Right lung (tissue), 10 donors: Measurements from ENCODE around the gene TMEM38A. TPM values are rescaled to one million over a fixed set of nuclear protein-coding genes. Genes with fewer than 3 reads are reported as not detected.
A peak's percentile ranks its signal among the peaks of the same experiment; 100 is the strongest.

ENCODE experiments used
- DNase-seq, 2 donors: peaks; one replicate each; pipeline ENCODE4 v3.0.0-alpha.2; 2013
- long read RNA-seq, 8 donors: transcript quantifications; one replicate each; lab custom pipeline, GENCODE V29; 2026
- polyA plus RNA-seq, 5 donors: library from polyadenylated mRNA; unstranded; fragments of 120-200 nt; gene quantifications; one replicate each; pipeline versions ENCODE4 v1.2.1 to v1.2.3, GENCODE V29; 2013; ENCODE audit warnings: inconsistent platforms in 1 of 5, low replicate concordance in 1 of 5; ENCODE audit not compliant: insufficient read length in 5 of 5, insufficient read depth in 1 of 5

The TMEM38A gene, protein sequence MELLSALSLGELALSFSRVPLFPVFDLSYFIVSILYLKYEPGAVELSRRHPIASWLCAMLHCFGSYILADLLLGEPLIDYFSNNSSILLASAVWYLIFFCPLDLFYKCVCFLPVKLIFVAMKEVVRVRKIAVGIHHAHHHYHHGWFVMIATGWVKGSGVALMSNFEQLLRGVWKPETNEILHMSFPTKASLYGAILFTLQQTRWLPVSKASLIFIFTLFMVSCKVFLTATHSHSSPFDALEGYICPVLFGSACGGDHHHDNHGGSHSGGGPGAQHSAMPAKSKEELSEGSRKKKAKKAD
- 1 to 10 TPM; 3.2 to 8.9 (median 3.8) TPM for polyA plus RNA-seq
- long read RNA-seq, donor 1, partial matches to known transcripts = 0 of 3 reads
- long read RNA-seq, donor 1, other reads (novel, unspliced or antisense) = 0 of 3 reads
- long read RNA-seq, donor 2 = 0 reads
- long read RNA-seq, donor 3, partial matches to known transcripts = 0 of 2 reads
- long read RNA-seq, donor 3, other reads (novel, unspliced or antisense) = 0 of 2 reads
- long read RNA-seq, donor 4, partial matches to known transcripts = 123 of 124 reads
- long read RNA-seq, donor 4, other reads (novel, unspliced or antisense) = 0 of 124 reads
- long read RNA-seq, donor 5, partial matches to known transcripts = 0 of 1 reads
- long read RNA-seq, donor 5, other reads (novel, unspliced or antisense) = 0 of 1 reads
- long read RNA-seq, donor 6, partial matches to known transcripts = 0 of 4 reads
- long read RNA-seq, donor 6, other reads (novel, unspliced or antisense) = 0 of 4 reads
- long read RNA-seq, donor 7 = 0 reads
- long read RNA-seq, donor 8 = 0 reads

DNA sequence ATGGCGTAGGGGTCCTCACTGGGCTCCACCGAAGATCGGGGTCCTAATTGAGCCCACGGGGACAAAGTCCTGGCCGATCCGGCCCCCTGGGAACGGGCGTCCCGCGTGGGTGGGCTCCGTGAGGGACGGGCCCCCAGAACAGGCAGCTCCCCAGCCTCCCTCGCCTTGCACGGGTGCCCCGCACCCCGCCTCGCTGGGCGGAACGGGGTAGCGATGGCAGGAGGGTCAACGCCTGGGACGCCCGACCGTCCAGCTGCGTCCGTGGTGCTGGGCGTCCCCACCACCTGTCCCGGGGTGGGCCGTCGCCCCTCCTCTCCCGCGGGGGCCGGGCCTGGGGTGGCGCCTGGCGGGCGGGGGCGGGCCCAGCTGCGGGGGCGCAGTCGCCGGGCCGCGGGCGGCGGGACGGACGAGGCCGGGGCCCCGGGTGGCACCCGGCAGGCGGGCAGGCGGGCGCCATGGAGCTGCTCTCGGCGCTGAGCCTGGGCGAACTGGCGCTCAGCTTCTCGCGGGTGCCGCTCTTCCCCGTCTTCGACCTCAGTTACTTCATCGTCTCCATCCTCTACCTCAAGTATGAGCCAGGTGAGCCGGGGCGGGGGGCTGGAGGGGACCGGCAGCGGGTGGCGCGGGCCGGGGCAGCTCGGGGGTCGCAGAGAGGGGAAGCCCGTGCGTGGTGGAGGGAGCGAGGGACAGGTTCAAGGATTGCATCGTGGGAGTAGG is at the start of gene TMEM38A:
Gene TMEM38A (plus strand): TSS at position 377 of the 717 bp plus-strand sequence. CDS start 79 bp downstream, at position 456.
- no peak for DNase-seq

DNA sequence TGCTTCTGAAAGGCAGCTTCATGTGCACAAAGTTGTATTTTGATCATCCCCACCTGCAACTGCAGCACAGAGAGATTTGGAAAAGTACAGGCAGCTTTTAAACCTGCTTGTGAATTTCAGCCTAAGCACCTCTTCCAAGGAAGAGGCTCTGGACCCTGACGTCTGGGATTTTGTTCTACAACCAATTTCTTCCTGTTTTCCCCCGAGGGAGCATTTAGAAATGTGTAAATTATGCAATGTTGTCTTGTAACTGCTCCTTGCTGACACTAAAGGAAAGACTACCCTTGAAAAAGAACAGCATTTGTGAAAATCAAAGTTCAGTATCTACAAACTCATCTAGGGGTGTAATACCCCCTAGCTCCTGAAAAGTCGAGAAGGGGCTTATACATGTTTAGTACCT is 48.3 kb upstream of the TMEM38A start:
- DNase-seq = no peak

DNA sequence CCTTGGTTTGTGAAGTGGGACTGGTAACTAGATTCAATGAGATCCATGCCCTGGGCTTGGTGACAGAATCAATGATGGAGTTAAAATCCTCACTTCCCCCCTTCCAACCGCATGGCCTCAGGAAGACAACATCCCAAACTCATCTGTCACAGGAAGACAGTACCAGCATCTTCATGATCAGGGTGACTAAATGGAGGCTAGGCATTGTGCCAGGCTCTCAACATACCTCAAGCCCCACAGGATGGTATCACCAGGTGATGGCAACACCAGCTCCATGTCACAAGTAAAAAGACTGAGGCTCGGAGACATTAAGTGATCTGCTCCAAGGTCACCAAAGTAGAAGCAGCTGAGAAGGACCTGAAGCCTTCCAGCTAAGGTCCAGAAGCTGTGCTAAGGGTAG is 47.1 kb upstream of the TMEM38A start:
- DNase-seq = no peak

DNA sequence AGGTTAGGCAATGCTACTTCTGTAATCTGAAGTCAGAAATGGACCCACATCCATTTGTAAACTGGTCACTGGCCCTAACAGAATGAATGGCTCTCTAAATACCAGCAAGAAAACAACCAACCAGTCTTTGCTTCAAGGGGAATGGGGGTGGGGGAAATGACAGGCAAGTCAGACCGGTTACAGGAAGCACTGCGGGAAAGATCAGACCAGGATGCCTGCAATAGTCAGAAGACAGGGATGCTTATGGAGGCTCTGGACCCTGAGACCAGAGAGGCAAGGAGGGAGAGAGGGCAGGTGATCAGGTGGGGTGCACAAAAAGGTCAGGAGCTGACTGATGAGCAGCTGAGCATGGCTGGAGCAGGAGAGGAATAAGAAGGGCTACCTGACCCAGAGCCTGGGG is 46.0 kb upstream of the TMEM38A start:
- no peak for DNase-seq

DNA sequence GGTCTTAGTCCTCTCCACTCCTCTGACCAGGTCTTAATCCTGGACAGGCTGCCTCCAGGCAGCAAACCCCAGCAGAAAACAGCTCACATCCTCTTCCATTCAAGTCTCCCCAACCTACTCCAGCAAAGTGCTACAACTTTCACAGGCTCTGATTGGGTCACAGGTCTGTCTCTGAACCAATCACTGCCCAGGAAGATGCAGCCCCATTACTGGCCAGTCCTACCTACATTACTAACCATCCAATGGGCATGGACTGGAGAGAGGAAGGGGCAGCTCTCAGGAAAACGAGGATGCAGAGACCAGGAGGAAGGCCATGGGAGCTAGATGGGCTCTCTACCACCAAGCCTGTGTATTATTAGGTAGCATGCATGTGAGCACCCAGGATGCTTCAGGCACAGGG is 45.1 kb upstream of the TMEM38A start:
- DNase-seq = no peak

DNA sequence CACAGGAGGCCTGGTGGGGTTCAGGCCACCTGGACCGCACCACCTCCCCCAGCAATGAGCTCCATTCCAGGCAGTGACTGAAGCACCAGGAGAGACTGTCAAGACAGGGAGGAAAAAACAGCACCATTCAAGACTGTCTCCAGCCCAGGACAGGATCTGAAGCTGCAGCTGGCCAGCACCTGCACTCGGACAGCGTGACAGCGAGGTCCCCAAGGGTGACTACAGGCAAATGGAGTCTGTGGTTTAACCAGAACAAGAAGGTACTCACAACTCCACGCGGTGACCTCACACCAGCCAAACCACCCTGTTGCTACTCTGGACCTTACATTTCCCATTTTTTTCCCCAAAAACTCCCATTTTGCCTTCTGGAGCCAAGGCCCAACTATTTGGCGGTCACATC is 42.7 kb upstream of the TMEM38A start:
- DNase-seq = no peak

DNA sequence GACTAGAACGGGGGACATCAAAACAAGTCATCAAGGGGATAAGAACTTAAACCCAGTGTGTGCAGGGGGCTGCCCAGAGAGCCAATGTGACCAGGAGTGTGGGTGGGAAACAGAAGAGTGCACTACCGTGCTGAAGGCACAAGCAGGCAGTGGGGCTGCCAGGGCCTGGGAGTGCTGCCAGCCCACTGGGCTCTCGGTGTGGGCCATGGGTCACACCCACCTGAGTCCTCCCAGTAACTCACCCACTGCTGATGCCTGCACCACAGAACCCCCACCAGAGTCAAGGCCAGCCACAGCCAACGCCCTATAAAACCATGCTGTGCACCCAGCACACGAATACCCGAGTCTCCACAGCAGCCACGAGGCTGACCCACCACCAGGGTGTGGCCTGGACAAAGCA is 41.5 kb upstream of the TMEM38A start:
- DNase-seq = no peak

DNA sequence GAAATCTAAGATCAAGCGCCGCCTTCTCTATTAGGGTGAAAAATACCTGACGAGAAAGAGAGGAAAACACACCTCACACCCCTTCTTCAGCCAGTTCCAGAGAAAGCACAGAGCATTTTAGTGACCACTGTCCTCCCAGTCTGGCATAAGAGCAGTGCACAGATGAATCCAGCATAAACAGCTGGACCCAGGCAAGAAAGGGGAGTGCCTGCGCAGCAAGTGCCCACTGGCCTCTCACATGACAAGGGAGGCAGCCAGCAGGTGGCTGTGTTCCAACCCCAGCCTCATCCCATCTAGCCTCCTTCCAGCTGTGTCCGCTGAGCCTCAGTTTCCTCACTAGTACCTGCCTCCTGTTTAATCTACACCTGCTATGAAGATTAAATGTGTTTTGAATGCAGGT is 40.9 kb upstream of the TMEM38A start:
- no peak for DNase-seq

DNA sequence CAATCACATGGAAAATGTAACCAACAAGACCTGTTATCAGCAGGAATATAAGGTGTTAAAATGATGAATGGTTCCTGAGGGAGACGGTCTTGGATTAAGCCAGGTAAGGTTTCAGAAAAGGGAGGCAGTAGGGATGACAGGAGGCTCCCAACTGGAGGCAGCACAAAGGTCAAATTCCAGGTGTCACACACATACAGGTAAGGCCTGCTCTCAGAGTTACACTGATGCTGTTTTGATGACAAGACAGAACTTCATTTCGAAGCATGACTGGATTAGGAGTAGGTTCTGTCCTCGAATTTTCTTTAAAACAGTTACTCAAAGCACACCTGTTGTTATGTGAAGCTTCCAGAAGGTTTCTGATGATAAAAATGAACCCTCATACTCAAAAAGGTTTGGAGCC is 40.4 kb upstream of the TMEM38A start:
- DNase-seq = no peak

DNA sequence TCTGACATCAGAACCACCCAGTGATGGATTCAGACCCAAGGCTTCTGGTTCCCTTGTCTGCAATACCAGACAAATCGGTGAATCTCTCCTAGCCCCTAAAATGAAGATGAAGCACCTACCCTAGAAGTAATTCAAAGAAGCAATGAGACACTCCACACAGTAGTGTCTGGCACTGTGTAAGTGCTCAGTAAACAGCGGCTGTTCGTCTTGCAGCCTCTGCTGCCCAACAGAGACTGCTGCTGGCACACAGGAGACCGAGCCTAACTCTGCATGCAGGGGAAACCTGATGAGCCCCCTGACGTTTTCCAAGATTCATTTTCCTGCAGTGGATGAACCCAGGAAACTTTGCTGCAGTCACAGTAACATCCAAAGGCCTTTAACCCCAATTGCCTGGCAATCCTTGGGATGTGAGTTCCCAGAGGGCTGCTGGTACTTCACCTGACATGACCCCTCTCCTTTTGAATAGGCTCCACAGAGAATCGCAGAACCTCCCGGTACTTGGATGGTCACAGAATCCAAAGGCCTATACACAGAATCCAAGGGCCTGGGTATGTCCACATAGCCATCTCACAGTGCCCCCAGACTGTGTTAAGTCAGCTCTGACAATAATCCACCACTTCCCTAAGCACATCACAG is 39.7 kb upstream of the TMEM38A start:
- no peak for DNase-seq

DNA sequence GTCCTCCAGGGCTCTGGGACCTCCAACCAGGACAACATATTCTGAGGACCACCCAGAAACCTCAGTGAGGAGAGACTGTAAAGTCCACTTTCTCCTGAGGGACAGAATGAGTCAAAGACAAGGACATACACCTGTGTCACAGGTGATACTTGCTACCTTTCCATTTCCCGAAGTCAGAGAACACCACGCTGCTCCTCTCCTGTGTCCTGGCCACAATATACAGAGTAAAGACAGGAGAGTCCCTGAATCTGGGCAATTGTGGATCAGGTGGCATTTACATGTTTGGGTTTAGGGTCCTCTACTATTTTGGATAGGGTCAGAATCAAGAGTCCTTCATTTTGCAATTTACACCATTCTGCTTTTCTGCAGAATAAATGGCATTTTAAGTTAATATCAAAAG is 37.9 kb upstream of the TMEM38A start:
- no peak for DNase-seq

DNA sequence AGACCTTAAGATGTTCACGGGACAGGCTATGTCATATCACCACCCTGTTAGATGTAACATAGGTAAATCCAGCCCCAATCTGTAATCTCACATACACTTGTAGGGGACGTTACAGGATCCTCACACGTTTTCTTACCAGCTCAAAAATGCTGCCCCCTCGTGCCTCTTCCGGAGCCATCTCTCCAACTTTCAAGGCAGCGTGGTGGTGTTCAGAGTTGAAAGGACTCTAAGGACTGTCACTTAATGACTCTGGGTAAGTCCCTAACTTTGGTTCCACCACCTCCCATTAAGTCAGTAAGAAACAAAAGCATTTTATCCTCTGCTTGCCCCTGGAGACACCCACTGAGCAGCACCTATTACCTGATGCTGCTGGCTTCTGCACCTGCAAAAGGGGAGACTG is 37.4 kb upstream of the TMEM38A start:
- DNase-seq = no peak

DNA sequence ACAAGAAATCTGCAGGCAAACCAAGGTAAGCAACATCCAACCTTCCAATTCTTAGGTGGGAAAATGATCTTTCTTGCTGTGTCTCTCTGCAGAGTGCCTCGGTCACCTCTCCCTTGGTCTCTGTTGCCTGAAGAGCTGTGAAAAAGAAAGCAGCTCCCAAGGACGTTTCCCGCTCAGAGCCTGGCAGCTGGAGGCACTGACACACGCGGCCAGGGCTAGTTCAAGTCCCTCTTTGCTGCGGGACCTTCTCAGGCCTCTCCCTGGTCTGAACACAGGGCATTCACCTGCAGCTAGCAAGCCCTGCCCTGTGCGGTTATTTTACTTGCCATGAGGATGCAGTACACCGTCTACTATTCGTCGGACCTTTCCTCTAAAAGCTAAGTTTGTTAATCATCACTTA is 36.7 kb upstream of the TMEM38A start:
- DNase-seq = no peak

DNA sequence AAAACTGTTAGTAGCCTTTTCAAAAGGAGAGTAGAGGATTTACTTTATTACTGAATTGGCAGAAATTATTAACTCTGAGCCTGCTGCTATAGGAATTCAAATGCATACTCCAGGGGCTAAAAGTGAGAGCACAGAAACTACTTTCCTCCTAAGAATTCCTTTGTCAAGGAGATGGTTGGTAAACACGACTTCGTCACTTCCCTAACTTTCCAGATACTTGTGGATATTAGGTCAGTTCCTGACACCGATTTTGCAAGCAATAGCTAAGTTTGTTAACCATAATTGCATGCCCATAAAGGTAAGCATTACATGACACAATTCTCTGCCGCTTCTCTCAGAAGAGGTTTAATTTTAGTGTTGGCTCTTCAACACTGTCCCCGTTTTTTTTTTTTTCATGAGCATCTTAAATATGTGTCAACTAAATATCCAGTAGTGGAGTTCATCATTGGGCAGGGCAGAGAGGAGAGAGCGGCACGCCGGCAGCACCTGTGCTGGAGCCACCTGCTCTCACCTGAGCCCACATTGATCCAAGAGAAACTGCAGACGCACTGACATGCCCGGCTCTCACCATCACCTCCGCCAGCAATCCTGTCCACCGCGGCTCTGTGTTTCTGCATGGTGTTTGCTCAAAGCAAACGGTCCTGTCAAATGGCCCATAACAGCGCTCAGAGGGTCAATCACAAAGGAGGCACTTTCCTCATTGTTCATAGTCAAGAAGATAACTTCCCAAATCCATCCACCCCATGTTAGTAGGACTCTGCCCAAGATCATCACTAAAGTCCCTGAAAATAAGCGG is 35.6 kb upstream of the TMEM38A start:
- no peak for DNase-seq

DNA sequence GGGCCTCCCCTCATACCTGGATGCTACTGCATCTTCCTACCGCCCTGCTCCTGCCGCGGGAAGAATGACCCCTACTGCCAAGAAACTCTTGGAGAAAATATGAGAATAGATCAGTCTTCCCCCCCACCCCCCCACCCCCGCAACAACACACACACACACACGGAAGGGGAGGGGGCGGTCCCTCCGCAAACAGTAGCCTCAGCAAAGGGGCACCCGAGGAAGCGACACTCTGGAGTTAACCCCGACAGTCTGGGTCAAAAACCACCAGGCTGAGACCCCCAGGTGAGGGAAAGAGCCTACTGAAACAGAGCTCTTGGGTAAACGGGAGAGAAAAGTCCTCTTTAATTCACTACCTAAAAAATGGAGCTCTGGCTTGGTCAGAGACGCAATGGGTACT is 34.1 kb upstream of the TMEM38A start:
- no peak for DNase-seq

DNA sequence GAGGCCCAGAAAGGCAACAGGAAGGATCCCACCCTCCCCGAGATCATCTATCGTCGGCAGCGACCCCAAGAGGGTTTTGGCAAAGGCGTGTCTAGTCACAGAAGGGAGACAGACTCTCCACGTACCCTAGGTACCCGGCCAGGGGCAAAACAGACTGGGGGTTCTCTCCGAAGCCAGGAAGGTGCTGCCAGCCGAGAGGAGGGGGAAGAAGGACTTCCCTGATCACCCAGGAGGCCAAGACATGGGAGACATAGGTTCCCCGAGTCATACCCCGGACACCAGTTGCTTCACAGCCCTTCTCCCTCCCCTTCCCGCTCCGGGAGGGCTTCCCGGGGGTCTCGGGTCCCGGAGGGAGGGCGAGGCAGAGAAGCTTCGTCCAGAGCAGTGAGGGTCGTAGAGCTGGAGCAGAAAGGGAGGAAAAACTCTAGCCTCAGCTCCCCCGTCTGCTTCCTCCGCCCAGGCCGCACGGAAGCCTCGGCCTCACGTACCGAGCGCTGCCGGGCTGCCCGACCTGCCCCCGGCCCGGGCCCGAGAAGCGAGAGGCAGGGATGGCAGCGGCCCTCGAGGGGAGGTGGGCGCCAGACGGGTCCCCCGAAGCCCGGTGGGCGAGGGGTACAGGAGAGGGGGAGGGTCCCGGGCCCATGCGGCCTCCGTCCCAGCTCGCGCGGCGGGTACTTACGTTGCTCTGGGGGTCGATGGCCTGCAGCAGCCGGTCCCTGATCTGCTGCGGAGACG is 33.6 kb upstream of the TMEM38A start:
- no peak for DNase-seq

DNA sequence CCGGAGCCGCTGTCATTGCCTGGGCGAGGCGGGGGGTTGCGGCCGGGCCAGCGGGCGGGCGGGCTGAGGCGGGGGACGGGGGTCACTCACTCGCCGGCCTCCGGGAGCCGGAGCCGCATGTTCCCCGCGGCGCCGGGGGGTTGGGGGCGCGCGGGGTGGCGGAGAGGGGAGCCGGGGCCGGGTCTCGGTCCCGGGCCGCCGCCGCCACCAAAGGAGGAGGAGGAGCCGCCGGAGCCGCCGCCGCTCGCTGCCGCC is 33.1 kb upstream of the TMEM38A start:
- no peak for DNase-seq

DNA sequence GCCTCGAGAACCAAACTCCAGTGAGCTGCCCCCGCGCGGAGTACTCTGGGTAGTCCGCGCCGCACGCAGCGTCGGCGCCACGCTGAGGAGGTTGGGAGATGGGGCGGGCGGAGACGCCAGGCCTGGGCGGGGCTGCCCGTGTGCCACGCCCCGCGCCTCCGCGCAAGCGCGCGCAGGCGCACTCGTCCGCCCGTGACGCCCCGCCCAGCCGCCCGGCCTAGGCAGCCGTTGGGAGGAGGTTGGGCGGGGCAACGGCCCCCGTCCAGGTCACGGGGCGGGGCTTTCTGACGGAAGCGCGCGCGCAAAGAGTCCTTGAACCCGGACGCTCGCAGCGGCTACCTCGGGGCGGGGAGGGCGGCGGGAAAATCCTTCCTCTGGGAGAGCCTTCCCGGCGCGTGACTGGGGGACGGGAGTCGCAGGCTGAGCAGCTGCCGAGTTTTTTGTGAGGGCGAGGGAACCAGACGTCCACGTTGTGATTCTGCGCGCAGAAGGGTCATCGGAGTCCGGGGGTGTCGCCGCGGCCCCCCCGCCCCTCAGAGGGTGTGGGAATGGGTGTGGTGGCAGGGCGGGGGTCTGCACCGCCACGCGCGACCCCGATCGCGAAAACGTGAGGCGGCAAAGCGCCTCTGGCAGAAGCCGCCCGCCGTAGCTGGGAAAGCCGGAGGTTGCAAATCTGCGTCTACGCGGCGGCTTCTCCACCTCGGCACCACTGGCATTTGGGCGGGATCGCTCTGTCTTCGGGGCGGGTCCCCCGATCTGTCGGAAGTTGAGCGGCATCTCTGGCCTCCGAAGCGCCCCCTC is 32.6 kb upstream of the TMEM38A start, which contains the start of gene MED26:
Gene MED26 (minus strand): TSS at position 22 of the 801 bp plus-strand sequence. CDS start 261 bp downstream, outside the sequence.
- peak; percentile 95 to 97 for DNase-seq

DNA sequence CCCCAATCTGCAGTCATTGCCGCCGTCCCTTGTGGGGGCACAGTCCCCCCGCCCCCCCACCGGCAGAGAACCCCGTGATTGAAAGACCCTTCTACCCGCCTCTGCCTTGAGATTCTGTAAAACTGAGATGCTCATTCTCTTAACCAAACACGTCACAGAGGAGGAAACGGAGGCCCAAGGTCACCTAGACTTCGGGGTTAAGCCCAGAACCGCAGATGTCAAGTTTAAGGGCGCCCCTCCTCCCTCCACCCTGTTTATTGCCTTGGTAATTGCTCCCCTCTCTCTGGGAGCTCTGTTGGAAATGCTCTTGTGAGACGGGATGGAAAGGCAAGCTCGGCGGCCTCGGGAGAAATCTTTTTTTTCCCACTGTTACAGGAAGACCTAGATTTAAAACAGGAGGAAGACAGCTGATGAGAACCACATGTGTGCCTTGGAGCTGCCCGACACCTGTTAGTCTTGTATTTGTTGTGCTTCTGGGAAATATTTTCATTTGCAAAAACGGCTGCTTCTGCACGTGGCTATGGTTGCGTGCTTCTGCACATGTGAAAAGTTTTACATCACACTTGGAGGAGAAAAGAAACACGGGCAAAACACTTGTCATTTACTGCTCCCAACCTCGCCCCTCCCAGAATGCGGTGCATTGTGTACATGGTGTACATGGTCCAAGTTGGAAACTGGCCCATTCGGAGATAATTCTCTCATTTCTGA is 31.8 kb upstream of the TMEM38A start:
- DNase-seq = no peak
